RCC 7860 (cell line): Measurements from ENCODE around the gene ZC3H15.

ENCODE experiments used
- DNase-seq: peaks from one replicate; pipeline ENCODE4 v3.0.0-alpha.2; 2015; ENCODE audit warnings: low spot score
- FAIRE-seq: peaks from 2 replicates; lab custom pipeline; 2012; peaks lifted over from hg19 to GRCh38; lab: Jason Lieb, UNC

ZC3H15 gene

GRCh38 chr2:186535861-186536260 is 49.8 kb downstream of the ZC3H15 start:
- FAIRE-seq = no peak

GRCh38 chr2:186537019-186537418 is 51.0 kb downstream of the ZC3H15 start:
- FAIRE-seq (no peak), DNase-seq (no peak)

More at GRCh38 chr2:186535861-186536260, 49.8 kb downstream of the ZC3H15 start:
- DNase-seq = no peak

GRCh38 chr2:186540941-186541340 is 54.9 kb downstream of the ZC3H15 start:
- no peak for FAIRE-seq
- no peak for DNase-seq

- FAIRE-seq (no peak), DNase-seq (no peak)
These were observed 55.9 kb downstream of the ZC3H15 start for GRCh38 chr2:186542002-186542401.

GRCh38 chr2:186543561-186544131 is 57.6 kb downstream of the ZC3H15 start:
- peak; percentile 56 for DNase-seq
- no peak for FAIRE-seq

- FAIRE-seq = peak; percentile 99
- DNase-seq = peak; percentile 94
These were observed 58.2 kb downstream of the ZC3H15 start for GRCh38 chr2:186544255-186544675.

- DNase-seq = no peak
- FAIRE-seq = no peak
These were observed 60.8 kb downstream of the ZC3H15 start for GRCh38 chr2:186546846-186547245.

- FAIRE-seq (no peak), DNase-seq (no peak)
These were observed 65.4 kb downstream of the ZC3H15 start for GRCh38 chr2:186551323-186552050.

- DNase-seq = no peak
- no peak for FAIRE-seq
These were observed 68.4 kb downstream of the ZC3H15 start for GRCh38 chr2:186554429-186554828.

GRCh38 chr2:186554850-186555671 is 69.0 kb downstream of the ZC3H15 start:
- DNase-seq (no peak), FAIRE-seq (no peak)

- DNase-seq (no peak), FAIRE-seq (no peak)
These were observed 72.6 kb downstream of the ZC3H15 start for GRCh38 chr2:186558512-186559276.
